Activated naive CD8-positive, alpha-beta T cell treated with anti-CD3 and anti-CD28 coated beads, Interleukin-2, amount 50 U/mL, for 24 hours (primary cell): ENCODE data around the gene MLIP.

Experiments used
- ATAC-seq: fragments of 150-1000 bp; cut with Tn5 transposase; one replicate; pipeline ENCODE4 v1.10.0; 2021
- DNase-seq: peaks from one replicate; pipeline ENCODE4 v3.0.0; 2021
- H3K27ac Mint-ChIP-seq: one replicate; pipeline ENCODE4 v1.8.0; 2021; ENCODE audit warnings: mild to moderate bottlenecking, mixed read lengths
- H3K27me3 Mint-ChIP-seq: one replicate; pipeline ENCODE4 v1.8.0; 2021; ENCODE audit warnings: mixed read lengths
- H3K36me3 Mint-ChIP-seq: one replicate; pipeline ENCODE4 v1.8.0; 2021; ENCODE audit warnings: low read depth, mixed read lengths
- H3K4me1 Mint-ChIP-seq: one replicate; pipeline ENCODE4 v1.8.0; 2021; ENCODE audit warnings: mixed read lengths
- H3K4me3 Mint-ChIP-seq: one replicate; pipeline ENCODE4 v1.8.0; 2021; ENCODE audit warnings: mild to moderate bottlenecking, moderate library complexity, mixed read lengths
- H3K9me3 Mint-ChIP-seq: one replicate; pipeline ENCODE4 v1.8.0; 2021; ENCODE audit warnings: mixed read lengths

The MLIP gene

DNA sequence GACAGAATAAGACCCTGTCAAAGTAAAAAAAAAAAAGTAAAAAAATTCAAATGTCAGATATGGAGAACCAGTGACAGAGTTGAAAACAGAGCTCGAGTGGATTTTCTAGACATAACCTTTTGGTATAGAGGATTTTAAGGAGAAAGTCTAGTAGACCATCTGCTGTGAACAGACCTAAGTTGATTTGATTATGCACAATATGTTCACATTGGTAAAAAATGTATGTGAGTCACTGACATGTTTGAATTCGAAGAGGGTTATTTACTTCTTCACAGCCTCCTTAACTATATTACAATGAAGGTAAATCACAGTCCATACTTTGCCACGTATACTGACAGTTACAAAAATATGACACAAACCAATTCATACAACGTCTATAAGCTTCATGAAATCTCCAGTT lies 204.4 kb downstream of the MLIP start:
- Mint-ChIP-seq H3K36me3 (no peaks in the 10 kb centered on the region), H3K9me3 (peaks cover 6% of the 10 kb centered on the region), H3K4me3 (no peak overlapping the region), H3K27ac (no peak overlapping the region), H3K27me3 (no peaks in the 10 kb centered on the region), H3K4me1 (no peaks in the 10 kb centered on the region)
- DNase-seq, result no peak
- no peak for ATAC-seq
